Aorta (tissue), 5 donors: Measurements from ENCODE around the gene KRT73. TPM values are rescaled to one million over a fixed set of nuclear protein-coding genes. Genes with fewer than 3 reads are reported as not detected.

Experiments used
- ATAC-seq: fragments of 200-7000 bp; cut with Tn5 transposase; one replicate; pipeline ENCODE4 v1.9.1; 2022; ENCODE audit warnings: moderate library complexity; ENCODE audit not compliant: low FRiP score
- DNase-seq, 2 donors: peaks; one replicate each; pipeline ENCODE4 v3.0.0-alpha.2; 2020
- H3K27ac ChIP-seq, 2 donors: one replicate each; pipeline ENCODE4 v1.5.1; 2013; ENCODE audit warnings: low read length in 2 of 2, mild to moderate bottlenecking in 2 of 2, moderate library complexity in 2 of 2, control low read depth in 1 of 2, inconsistent platforms in 1 of 2, low read depth in 1 of 2
- H3K27me3 ChIP-seq, 2 donors: one replicate each; pipeline ENCODE4 v1.6.1; 2013; ENCODE audit warnings: control low read depth in 1 of 2, low read length in 1 of 2, mild to moderate bottlenecking in 1 of 2, moderate library complexity in 1 of 2; ENCODE audit not compliant: insufficient read depth in 2 of 2, control insufficient read depth in 1 of 2
- H3K36me3 ChIP-seq, 2 donors: one replicate each; pipeline ENCODE4 v1.6.1; 2013; ENCODE audit warnings: control low read depth in 1 of 2, low read length in 1 of 2, mild to moderate bottlenecking in 1 of 2; ENCODE audit not compliant: insufficient read depth in 2 of 2, control insufficient read depth in 1 of 2
- H3K4me1 ChIP-seq, 2 donors: one replicate each; pipeline ENCODE4 v1.6.1; 2013; ENCODE audit warnings: low read length in 2 of 2, control low read depth in 1 of 2, mild to moderate bottlenecking in 1 of 2, moderate library complexity in 1 of 2; ENCODE audit not compliant: insufficient read depth in 2 of 2, control insufficient read depth in 1 of 2
- H3K4me3 ChIP-seq, 2 donors: one replicate each; pipeline ENCODE4 v1.5.1; 2013; ENCODE audit warnings: low read length in 2 of 2, control low read depth in 1 of 2, mild to moderate bottlenecking in 1 of 2
- H3K9me3 ChIP-seq: one replicate; pipeline ENCODE4 v1.6.1; 2013; ENCODE audit warnings: mild to moderate bottlenecking, low read length; ENCODE audit not compliant: control insufficient read depth
- WGBS, 2 donors: extraction: QIAGEN DNeasy Blood & Tissue Kit; methylation state at CpG; one replicate each; pipeline ENCODE4 v1.1.7; 2013; 5-methylcytosine and 5-hydroxymethylcytosine counted together
- intact Hi-C, 2 donors: fragments of 100-400 bp; cut with DNase I; formaldehyde crosslinking; loops; one replicate each; pipeline versions ENCODE4 v1.14.2 to v1.15.0; 2022
- polyA plus RNA-seq, 2 donors: library from polyadenylated mRNA; stranded (reverse); fragments of 200-250 nt; gene quantifications; one replicate each; pipeline ENCODE4 v1.2.3, GENCODE V29; 2013
- total RNA-seq, 2 donors: library from RNA; stranded (reverse); fragmentation: NEBNext Ultra II Directional; extraction: Animal tissue kit (Norgen Biotek cat#: 25700); gene quantifications; one replicate each; pipeline ENCODE4 v1.2.1, GENCODE V29; 2021
- donor health status: healthy with polysubstance abuse.
- donor health status: Bipolar disorder and iron deficiency.
- donor health status: DM: no; HTN: no; CAD: no.
- donor health status: DM: no; HTN: no; CAD: no.
- donor health status: DM: yes; HTN: yes; CAD: no.

KRT73 gene
- total and polyA plus RNA-seq, 4 donors = not detected

DNA sequence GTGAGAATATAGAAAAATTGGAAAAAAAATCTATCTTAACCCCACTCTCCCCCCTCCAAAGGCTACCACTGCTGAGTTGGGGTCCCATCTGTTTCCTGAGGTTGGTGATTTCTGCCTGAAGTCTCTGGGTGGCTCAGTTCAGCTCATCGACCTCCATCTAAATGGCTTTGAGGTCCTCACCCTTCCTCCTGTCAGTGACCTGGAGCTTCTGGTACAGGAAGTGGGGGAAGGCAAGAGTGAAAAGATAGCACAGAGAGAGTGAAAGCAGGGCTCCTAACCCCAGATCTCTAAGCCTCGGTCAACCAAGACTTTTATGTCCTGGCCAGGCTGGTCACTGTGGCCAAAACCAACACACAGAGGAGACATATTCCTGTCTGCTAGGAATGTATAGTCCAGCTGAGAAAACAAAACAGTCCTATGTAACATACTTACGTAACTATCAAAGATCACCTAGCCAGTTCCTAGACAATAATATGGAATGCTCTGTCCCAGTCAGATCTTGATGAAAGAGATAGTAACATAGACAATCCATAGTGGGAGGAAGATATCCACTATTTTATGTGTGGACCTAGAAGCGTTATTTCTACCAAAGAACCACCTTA is 12.3 kb upstream of the KRT73 start:
- ATAC-seq = no peak
- Histone ChIP-seq H3K36me3 (no peaks in the 10 kb centered on the region), H3K27ac (no peak overlapping the region), H3K4me3 (no peak overlapping the region), H3K27me3 (no peaks in the 10 kb centered on the region), H3K4me1 (no peaks in the 10 kb centered on the region), H3K9me3 (no peaks in the 10 kb centered on the region)
- WGBS, 2 donors = 46 to 66% methylated on average over 4 of the region's 4 CpGs
- DNase-seq = no peak
- intact Hi-C loops = no loop called here

- no peak for DNase-seq
- 79 to 86% methylated on average over 7 of the region's 7 CpGs for WGBS, 2 donors
- no peaks in the 10 kb centered on the region for H3K36me3 ChIP-seq
- intact Hi-C loops = no loop called here
- H3K27me3 ChIP-seq = no peaks in the 10 kb centered on the region
- no peaks in the 10 kb centered on the region for H3K9me3 ChIP-seq
- no peak overlapping the region for H3K4me3 ChIP-seq
- no peak overlapping the region for H3K27ac ChIP-seq
- ATAC-seq = no peak
- H3K4me1 ChIP-seq = no peaks in the 10 kb centered on the region
Observed at GRCh38 chr12:52630008-52630500, 11.7 kb upstream of the KRT73 start.

- 83 to 89% methylated on average over 12 of the region's 12 CpGs for WGBS, 2 donors
- H3K36me3 ChIP-seq = no peaks in the 10 kb centered on the region
- H3K27me3 ChIP-seq = no peaks in the 10 kb centered on the region
- H3K4me3 ChIP-seq = no peak overlapping the region
- no peaks in the 10 kb centered on the region for H3K4me1 ChIP-seq
- H3K9me3 ChIP-seq = no peaks in the 10 kb centered on the region
- DNase-seq (no peak), ATAC-seq (peak; percentile 20)
- intact Hi-C loops = no loop called here
- no peak overlapping the region for H3K27ac ChIP-seq
Observed at GRCh38 chr12:52629281-52630007, 11.1 kb upstream of the KRT73 start.

- intact Hi-C loops = no loop called here
- Histone ChIP-seq H3K9me3 (no peaks in the 10 kb centered on the region), H3K36me3 (no peaks in the 10 kb centered on the region), H3K4me1 (no peaks in the 10 kb centered on the region), H3K4me3 (no peak overlapping the region), H3K27ac (no peak overlapping the region), H3K27me3 (no peaks in the 10 kb centered on the region)
- DNase-seq (no peak), ATAC-seq (no peak)
- 84 to 85% methylated on average over 2 of the region's 2 CpGs for WGBS, 2 donors
Observed at GRCh38 chr12:52628841-52629240, 10.5 kb upstream of the KRT73 start.

DNA sequence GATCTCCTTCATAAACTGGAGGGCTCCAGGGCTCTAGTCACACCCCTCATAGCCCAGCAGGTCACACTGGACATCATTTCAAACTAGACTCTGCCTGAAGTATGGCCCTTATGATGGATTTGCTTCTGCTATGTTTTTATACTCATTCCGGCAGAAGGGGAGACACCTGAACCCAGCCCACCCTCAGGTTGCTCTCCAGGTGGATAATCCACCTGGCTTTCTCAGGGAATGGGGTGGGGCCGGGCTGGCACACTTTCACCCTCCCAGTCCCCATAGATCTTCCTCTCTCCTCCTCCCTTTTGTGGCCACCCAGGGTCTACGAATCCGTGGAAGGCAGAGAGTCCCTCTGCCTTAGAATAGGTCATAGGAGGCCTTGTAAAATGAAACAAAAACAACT is 9.8 kb upstream of the KRT73 start:
- intact Hi-C loops = no loop called here
- no peak overlapping the region for H3K27ac ChIP-seq
- no peaks in the 10 kb centered on the region for H3K36me3 ChIP-seq
- no peaks in the 10 kb centered on the region for H3K4me1 ChIP-seq
- no peak for ATAC-seq
- H3K4me3 ChIP-seq = no peak overlapping the region
- no peaks in the 10 kb centered on the region for H3K27me3 ChIP-seq
- WGBS, 2 donors = 79 to 84% methylated on average over 4 of the region's 4 CpGs
- H3K9me3 ChIP-seq = no peaks in the 10 kb centered on the region
- no peak for DNase-seq

DNA sequence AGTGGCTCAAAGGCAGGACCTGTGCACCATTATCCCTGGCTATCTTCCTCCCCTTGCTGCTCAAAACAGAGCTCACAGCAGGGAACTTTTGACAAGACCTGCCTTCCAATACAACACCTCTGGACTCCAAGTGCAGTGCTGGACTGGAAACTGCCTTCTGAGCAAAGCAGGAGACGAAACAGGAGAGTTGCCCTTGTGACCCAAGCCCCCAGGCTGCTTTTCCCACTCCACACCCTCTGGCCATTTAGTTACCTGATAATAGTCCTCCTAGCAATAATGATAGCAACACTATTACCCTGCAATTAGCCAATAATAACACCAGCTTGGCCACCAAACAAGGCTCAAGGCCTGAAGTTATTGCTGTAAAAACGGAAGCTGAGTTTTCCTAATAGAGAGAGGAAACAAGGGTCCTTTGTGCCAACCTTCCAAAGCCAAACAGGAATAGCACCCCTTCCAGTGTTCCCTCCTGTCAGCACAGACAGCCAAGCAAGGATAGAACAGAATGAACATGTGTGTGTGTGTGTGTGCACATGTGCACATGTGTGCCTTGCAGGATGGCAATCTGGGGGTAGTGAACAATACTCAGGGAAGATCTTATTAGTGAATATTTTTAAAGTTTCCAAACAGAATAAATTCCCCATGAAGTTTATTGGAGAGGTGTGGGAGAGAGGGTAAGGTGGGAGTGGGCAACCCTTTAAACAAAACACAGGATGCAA is 9.2 kb upstream of the KRT73 start:
- WGBS, 2 donors = 52 to 56% methylated on average over 2 of the region's 2 CpGs
- Histone ChIP-seq H3K27ac (no peak overlapping the region), H3K27me3 (no peaks in the 10 kb centered on the region), H3K4me1 (no peaks in the 10 kb centered on the region), H3K9me3 (no peaks in the 10 kb centered on the region), H3K4me3 (no peak overlapping the region), H3K36me3 (no peaks in the 10 kb centered on the region)
- DNase-seq = no peak
- intact Hi-C loops = no loop called here
- ATAC-seq = no peak

- intact Hi-C loops = no loop called here
- H3K36me3 ChIP-seq = no peaks in the 10 kb centered on the region
- no peak overlapping the region for H3K27ac ChIP-seq
- WGBS, 2 donors = 68 to 77% methylated on average over 5 of the region's 5 CpGs
- ATAC-seq (no peak), DNase-seq (no peak)
- H3K4me3 ChIP-seq = no peak overlapping the region
- H3K9me3 ChIP-seq = peaks cover 1% of the 10 kb centered on the region
- no peaks in the 10 kb centered on the region for H3K4me1 ChIP-seq
- H3K27me3 ChIP-seq = no peaks in the 10 kb centered on the region
Observed at GRCh38 chr12:52622349-52622748, 4.0 kb upstream of the KRT73 start.

GRCh38 chr12:52618866-52619265 is 507 bp upstream of the KRT73 start:
- WGBS, 2 donors = 76 to 81% methylated on average over 2 of the region's 2 CpGs
- no peaks in the 10 kb centered on the region for H3K27me3 ChIP-seq
- peaks cover 1% of the 10 kb centered on the region for H3K9me3 ChIP-seq
- ATAC-seq = no peak
- DNase-seq = no peak
- H3K27ac ChIP-seq = no peak overlapping the region
- intact Hi-C loops = no loop called here
- H3K4me3 ChIP-seq = no peak overlapping the region
- H3K4me1 ChIP-seq = no peaks in the 10 kb centered on the region
- H3K36me3 ChIP-seq = no peaks in the 10 kb centered on the region
